ENCODE results near the gene SLFN13. TPM values are rescaled to one million over a fixed set of nuclear protein-coding genes. Genes with fewer than 3 reads are reported as not detected.

Gene SLFN13
- total and polyA plus RNA-seq, 2 donors (not counting 1 experiment from before 2014, with no cell fraction given) = 1.3 to 2.0 TPM

- Histone ChIP-seq H3K36me3 (ENCODE audit: control insufficient read depth, insufficient read depth, low read length) (no peaks in the 10 kb centered on the region), H3K9ac (ENCODE audit: insufficient read depth, low read length) (no peak overlapping the region), H2AFZ (ENCODE audit: low read length) (peak overlapping the region; percentile 80), H4K20me1 (ENCODE audit: control insufficient read depth, extremely low read depth, insufficient read depth, low read length) (no peaks in the 10 kb centered on the region), H3K27ac (ENCODE audit: insufficient read depth, low read length) (no peak overlapping the region), H3K4me2 (ENCODE audit: extremely low read depth, insufficient read depth, low read length) (peak overlapping the region; percentile 97), H3K79me2 (ENCODE audit: control insufficient read depth, insufficient read depth, low read length) (no peaks in the 10 kb centered on the region), H3K27me3 (ENCODE audit: control insufficient read depth, insufficient read depth, low read length) (peaks cover 5% of the 10 kb centered on the region), H3K4me1 (ENCODE audit: control insufficient read depth, extremely low read depth, insufficient read depth, low read length) (no peaks in the 10 kb centered on the region), H3K4me3 (replicated peaks in 1 of 4; ENCODE audit: control extremely low read depth in 1 of 4, insufficient read depth in 1 of 4, low read depth in 3 of 4, low read length in 4 of 4) (peak overlapping the region; percentile 51 to 79 (median 60)), H3K9me3 (ENCODE audit: control insufficient read depth, insufficient read depth, low read depth, low read length) (no peaks in the 10 kb centered on the region)
- DNase-seq (ENCODE audit: low read depth in 2 of 2) = peak; percentile 58 to 79
- TF ChIP-seq EZH2 (IDR thresholded peaks at IDR 0.05; ENCODE audit: low read length, missing control alignments) (peak; percentile 66), CTCF (conservative IDR thresholded peaks at IDR 0.05 in 1 of 2, IDR thresholded peaks at IDR 0.05 in 1 of 2; ENCODE audit: low read depth in 1 of 2, low read length in 2 of 2) (no peak)
Measured at GRCh38 chr17:35486920-35487732, 38.6 kb upstream of the SLFN13 start.

- no peaks in the 10 kb centered on the region for H3K9me3 ChIP-seq (ENCODE audit: control insufficient read depth, insufficient read depth, low read depth, low read length)
- H3K4me2 ChIP-seq (ENCODE audit: extremely low read depth, insufficient read depth, low read length) = no peak overlapping the region
- H3K27me3 ChIP-seq (ENCODE audit: control insufficient read depth, insufficient read depth, low read length) = no peaks in the 10 kb centered on the region
- no peaks in the 10 kb centered on the region for H3K36me3 ChIP-seq (ENCODE audit: control insufficient read depth, insufficient read depth, low read length)
- no peaks in the 10 kb centered on the region for H3K79me2 ChIP-seq (ENCODE audit: control insufficient read depth, insufficient read depth, low read length)
- H3K9ac ChIP-seq (ENCODE audit: insufficient read depth, low read length) = no peak overlapping the region
- H4K20me1 ChIP-seq (ENCODE audit: control insufficient read depth, extremely low read depth, insufficient read depth, low read length) = no peaks in the 10 kb centered on the region
- TF ChIP-seq CTCF (conservative IDR thresholded peaks at IDR 0.05 in 1 of 2, IDR thresholded peaks at IDR 0.05 in 1 of 2; ENCODE audit: low read depth in 1 of 2, low read length in 2 of 2) (no peak), EZH2 (IDR thresholded peaks at IDR 0.05; ENCODE audit: low read length, missing control alignments) (no peak)
- H3K27ac ChIP-seq (ENCODE audit: insufficient read depth, low read length) = no peak overlapping the region
- H3K4me1 ChIP-seq (ENCODE audit: control insufficient read depth, extremely low read depth, insufficient read depth, low read length) = no peaks in the 10 kb centered on the region
- no peak overlapping the region for H3K4me3 ChIP-seq (replicated peaks in 1 of 4; ENCODE audit: control extremely low read depth in 1 of 4, insufficient read depth in 1 of 4, low read depth in 3 of 4, low read length in 4 of 4)
- H2AFZ ChIP-seq (ENCODE audit: low read length) = no peak overlapping the region
- no peak for DNase-seq (ENCODE audit: low read depth in 2 of 2)
Measured at GRCh38 chr17:35479271-35479670, 30.7 kb upstream of the SLFN13 start.

DNA sequence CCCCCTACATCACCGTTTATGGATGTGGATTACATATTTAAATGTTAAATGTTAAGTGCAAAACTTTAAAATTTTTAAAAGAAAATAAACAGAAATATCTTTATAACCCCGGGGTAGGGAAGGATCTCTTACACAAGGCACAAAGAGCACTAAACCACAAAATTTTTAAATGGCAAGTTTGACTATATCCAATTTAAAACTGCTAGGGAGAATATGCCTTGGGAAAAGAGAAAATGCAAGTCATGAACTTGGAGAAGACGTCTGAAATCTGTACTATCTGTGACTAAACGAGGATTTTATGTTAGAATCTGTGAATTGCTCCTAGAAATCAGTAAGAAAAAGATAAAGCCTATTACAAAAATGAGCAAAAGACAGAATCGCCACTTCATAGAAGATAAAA is 28.7 kb upstream of the SLFN13 start:
- Histone ChIP-seq H3K4me3 (replicated peaks in 1 of 4; ENCODE audit: control extremely low read depth in 1 of 4, insufficient read depth in 1 of 4, low read depth in 3 of 4, low read length in 4 of 4) (no peak overlapping the region), H3K9me3 (ENCODE audit: control insufficient read depth, insufficient read depth, low read depth, low read length) (no peaks in the 10 kb centered on the region), H3K9ac (ENCODE audit: insufficient read depth, low read length) (no peak overlapping the region), H3K4me2 (ENCODE audit: extremely low read depth, insufficient read depth, low read length) (no peak overlapping the region), H4K20me1 (ENCODE audit: control insufficient read depth, extremely low read depth, insufficient read depth, low read length) (no peaks in the 10 kb centered on the region), H3K27me3 (ENCODE audit: control insufficient read depth, insufficient read depth, low read length) (no peaks in the 10 kb centered on the region), H3K36me3 (ENCODE audit: control insufficient read depth, insufficient read depth, low read length) (no peaks in the 10 kb centered on the region), H3K4me1 (ENCODE audit: control insufficient read depth, extremely low read depth, insufficient read depth, low read length) (no peaks in the 10 kb centered on the region), H3K27ac (ENCODE audit: insufficient read depth, low read length) (no peak overlapping the region), H2AFZ (ENCODE audit: low read length) (no peak overlapping the region), H3K79me2 (ENCODE audit: control insufficient read depth, insufficient read depth, low read length) (no peaks in the 10 kb centered on the region)
- no peak for DNase-seq (ENCODE audit: low read depth in 2 of 2)
- no peak for TF ChIP-seq EZH2 (IDR thresholded peaks at IDR 0.05; ENCODE audit: low read length, missing control alignments)
- TF ChIP-seq CTCF (conservative IDR thresholded peaks at IDR 0.05 in 1 of 2, IDR thresholded peaks at IDR 0.05 in 1 of 2; ENCODE audit: low read depth in 1 of 2, low read length in 2 of 2) = no peak

Measured in fibroblast of lung (primary cell).